HG03558 (cell line): Measurements from ENCODE around the gene TMEM263.

Experiments used
- ATAC-seq: cut with Tn5 transposase; IDR thresholded peaks from one replicate; pipeline ENCODE4 v1.9.1; 2021; ENCODE audit warnings: moderate number of reproducible peaks; ENCODE audit not compliant: unreplicated experiment; ENCODE audit errors: extremely low read depth

TMEM263 gene

DNA sequence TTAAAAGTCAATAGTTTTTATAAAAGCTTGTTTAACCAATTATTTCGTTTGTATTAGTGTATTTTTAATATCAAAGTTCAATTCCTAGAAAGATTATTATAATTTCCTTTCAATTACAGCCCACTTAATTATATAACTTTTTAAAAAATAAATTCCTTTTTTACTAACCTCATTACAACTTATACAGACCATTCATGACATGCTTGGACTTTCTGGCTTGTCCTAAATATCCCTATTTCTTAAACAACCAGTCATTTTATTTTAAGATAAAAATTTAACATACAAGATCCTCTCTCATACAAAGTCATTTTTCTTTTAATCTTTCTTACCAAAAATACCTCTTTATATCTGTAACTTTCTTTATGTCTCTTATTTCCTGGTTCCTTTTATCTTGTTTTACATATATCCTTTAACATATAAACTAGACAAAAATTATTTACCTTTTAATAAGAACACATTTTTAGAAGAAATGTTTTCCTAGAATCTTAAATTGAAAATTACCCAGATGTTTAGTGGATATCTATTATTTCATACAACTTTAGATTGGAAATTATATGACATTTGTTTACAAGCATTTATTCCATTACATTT is 10.4 kb upstream of the TMEM263 start:
- ATAC-seq: no peak

DNA sequence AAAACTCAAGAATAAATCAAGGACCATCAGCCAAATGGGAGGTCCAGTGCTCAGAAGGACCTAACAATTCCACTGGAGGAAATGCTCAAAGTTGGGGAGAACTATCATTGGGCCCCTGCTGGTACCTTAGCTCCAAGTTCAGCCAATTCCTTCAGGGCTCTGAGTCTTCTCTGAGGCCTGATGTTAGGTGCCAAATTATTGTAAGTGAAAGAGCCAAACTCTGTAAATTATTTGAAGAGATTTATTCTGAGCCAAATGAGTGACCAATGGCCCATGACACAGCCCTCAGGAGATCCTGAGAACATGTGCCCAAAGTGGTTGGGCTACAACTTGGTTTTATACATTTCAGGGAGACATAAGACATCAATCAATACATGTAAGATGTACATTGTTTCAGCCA is 8.2 kb upstream of the TMEM263 start:
- no peak for ATAC-seq

- ATAC-seq: no peak
Observed at GRCh38 chr12:106950591-106950990, 5.1 kb upstream of the TMEM263 start.

GRCh38 chr12:106953352-106954250 is 2.1 kb upstream of the TMEM263 start:
- no peak for ATAC-seq

- peak; percentile 4 for ATAC-seq
Observed at GRCh38 chr12:106954462-106955376, 988 bp upstream of the TMEM263 start.

- ATAC-seq: peak; percentile 13
Observed at GRCh38 chr12:106956048-106956578, 406 bp downstream of the TMEM263 start.

DNA sequence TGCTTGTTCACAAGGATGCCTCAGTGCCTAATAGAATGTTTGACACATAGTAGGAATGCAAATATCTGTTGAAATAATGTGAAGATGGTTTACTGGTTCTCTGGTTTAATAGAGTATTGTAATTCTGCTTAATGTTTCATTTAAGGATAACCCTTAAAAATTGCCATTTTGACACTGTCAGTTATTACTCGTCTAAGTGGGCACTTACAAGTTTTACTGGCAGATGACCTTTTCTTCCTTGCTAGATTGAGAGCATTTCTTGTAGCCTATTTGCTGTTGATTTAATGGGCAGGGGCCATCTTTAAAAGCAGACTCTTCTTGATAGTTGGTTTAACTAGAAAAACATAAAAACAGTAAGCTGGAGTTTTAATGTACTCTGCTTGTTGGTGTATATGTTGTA is 1.9 kb downstream of the TMEM263 start:
- ATAC-seq: no peak

DNA sequence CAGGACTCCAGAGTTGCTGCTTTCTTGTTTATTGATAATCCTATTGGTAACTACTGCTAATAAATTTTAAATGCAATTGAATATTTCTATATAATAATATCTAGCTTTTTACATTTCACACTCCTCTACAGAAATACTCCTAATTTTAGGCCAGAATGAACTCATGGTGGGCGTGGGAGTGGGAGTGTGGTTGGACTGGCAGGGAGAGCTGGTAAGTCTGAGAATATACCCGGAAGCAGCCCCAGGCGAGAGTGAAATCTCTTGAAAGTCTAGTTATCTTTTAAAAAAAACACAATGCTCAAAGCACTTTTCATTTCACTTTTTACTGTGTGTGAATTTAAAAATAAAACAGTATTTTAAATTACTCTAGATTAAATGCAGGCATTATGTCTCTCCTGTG is 4.7 kb downstream of the TMEM263 start:
- no peak for ATAC-seq

DNA sequence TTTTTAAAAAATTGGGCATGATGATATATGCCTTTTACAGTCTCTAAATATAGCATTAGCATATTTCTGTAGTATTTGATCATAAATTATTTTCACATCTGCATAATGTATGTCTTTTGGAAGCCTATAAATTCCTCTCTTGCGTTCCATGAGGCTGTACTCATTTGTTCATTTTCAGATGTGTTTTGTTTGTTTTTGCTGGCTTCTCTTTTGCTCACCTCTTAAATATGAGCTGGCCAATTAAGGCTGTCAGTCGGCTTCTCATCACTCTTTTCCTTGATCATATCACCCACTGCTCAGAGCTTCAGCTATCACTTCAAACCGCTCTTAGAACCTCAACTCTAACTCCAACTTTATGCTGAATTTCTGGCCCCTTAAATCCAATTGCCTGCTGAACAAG is 6.6 kb downstream of the TMEM263 start:
- ATAC-seq: no peak

DNA sequence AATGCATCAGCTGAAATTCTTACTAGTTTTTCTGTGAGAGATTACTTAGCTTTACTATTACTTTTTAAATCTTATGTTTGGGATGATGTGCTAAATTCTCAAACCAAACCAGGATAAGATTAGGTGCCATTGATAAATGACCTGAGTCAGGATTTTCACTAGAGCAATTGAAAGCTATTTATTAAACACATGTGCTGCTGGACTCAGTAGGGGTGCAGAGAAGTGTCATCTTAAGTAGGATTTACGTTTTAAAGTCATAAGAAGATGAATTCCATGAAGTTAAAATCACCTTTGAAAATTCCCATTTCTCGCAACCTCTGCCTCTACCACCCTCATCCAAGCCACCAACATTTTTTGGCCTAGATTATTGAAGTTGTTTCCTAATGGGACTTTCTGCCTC is 8.8 kb downstream of the TMEM263 start:
- no peak for ATAC-seq

GRCh38 chr12:106971065-106971464 is 15.4 kb downstream of the TMEM263 start:
- ATAC-seq: no peak

GRCh38 chr12:106973545-106973944 is 17.8 kb downstream of the TMEM263 start:
- ATAC-seq: no peak

GRCh38 chr12:106974511-106974910 is 18.8 kb downstream of the TMEM263 start:
- ATAC-seq: no peak

GRCh38 chr12:106975098-106975497 is 19.4 kb downstream of the TMEM263 start:
- no peak for ATAC-seq

DNA sequence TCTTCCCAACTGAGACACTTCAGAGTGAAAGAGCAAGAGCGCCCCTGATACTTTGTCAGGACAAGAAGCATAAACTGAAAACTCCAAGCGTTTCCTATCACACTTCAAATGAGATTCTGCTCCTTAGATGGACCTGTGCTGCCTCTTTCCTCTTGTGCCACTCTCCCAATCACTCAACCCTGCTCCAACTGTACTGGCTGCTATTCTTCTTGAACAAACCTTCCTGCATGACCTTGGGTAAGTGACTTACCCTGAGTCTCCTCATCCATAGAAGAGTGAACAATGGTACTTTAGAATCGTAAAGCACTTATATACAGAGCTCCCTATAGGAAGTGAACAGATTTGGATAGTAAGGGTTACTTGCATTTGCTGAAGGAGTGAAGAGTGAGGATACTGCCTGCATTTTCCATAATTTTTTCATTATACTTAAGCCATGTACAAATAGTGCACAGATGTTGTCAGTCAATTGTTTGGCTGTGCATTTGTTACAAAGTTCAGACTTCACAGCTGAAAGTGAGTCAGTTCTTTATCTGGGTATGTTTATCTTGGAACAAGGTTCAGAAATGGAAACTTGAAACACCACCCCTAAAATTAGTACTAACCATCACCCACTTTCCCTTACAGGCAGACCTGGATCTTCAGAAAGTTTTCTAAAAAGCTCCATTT is 20.4 kb downstream of the TMEM263 start:
- no peak for ATAC-seq

DNA sequence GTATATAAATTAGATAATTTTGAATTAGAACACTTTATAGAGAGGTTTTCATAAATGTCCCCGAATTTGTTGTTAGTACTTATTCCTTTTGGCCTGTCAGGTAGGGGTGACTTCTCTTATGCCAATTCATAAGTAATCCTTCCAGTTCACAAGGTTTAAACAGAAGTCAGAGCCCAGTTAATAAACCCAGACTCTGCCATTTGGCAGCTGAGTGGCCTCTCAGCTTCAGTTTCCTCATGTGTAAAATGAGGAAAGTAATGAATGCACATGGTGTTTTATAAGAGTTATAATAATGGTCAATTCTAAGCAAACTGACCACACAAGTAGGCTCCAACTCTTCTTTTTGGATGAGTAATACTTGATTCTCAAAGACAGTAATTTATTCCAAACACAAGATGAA is 21.0 kb downstream of the TMEM263 start:
- no peak for ATAC-seq

DNA sequence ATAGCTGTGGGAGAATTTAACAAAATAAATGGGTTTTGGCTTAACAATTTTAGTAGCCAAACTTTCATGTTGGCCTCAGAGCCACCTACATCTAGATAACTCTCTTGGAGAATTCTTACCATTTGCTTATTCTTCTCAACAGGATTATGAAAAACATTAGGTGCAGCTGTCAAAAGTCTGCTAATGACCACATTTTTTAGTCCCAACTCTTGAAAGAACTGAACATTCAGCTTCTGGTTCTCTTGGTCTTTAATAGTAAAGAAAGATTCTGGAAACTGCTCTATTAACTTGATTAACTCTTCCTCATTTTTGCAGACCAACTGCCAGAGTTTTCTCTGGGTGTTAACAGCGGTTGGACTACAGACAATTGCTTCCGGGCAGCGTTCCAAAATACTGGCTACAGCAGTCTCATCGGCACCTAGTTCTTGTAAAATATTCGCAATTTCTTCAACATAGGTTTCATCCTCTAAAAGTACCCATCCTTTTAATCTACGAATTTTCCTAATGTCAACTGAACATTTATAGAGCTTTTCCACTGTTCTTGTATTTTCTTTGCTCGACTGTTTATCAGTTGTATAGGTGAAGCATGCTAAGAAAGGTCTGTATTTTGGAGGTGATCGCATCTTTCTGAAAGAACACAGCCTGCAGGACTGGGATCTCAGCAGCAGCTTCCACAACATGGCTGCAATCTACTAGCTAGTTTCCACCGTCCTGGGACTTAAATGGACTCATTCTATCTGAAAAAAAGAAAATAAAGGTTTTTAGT is 22.5 kb downstream of the TMEM263 start:
- no peak for ATAC-seq

GRCh38 chr12:106980944-106981343 is 25.2 kb downstream of the TMEM263 start:
- no peak for ATAC-seq

DNA sequence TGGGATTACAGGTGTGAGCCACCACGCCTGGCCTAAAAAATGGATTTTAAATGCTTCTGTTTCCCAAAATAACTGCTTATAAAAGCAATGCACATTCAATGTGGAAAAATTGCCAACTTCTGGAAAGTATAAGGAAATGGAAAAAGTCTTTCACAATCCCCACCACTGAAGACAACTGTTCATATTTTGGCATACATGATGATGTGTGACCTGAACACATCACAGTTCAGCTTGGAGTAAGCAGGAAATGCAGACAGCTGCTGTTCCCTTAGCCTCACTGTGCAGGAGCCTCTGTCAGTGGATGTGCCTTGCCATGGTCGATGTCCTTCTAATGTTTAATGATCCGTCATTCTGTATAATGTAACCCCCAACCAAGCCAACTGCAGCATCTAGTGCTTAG is 26.1 kb downstream of the TMEM263 start:
- no peak for ATAC-seq
